Measurements from ENCODE around the gene SORL1. TPM values are rescaled to one million over a fixed set of nuclear protein-coding genes. Genes with fewer than 3 reads are reported as not detected.

The SORL1 gene
- total and polyA plus RNA-seq, 2 of the 8 experiments (the other 6 are each of a cell fraction or from before 2014, with no cell fraction given), result 38.1 to 65.5 TPM

DNA sequence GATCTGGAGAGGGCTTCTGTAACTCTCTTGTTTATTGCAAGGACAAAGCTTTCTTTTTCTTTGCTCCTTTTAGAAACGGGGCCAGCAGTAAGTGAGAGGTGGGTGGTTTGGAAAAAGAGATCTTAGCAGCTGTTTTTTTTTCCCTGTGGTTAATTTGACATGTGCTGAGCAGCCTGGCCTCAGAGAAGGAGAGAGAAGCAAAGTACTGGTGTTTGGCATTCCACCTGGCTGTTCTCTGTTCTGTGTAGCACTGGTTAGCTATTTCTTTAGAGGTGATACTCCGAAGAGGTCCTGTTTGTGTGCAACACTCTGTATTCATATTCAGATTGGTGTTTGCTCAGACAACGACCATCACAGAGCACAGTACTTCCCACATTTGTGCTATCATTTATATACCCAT lies 81.5 kb downstream of the SORL1 start:
- Histone ChIP-seq H2BK12ac (ENCODE audit: low read depth, low read length) (no peak overlapping the region), H3K27me3 (replicated peaks in 1 of 4; ENCODE audit: control insufficient read depth in 3 of 4, extremely low read depth in 1 of 4, insufficient read depth in 3 of 4, low read length in 3 of 4) (no peaks in the 10 kb centered on the region), H2BK120ac (replicated peaks; ENCODE audit: low read depth, low read length) (no peak overlapping the region), H2AFZ (ENCODE audit: low read length) (no peak overlapping the region), H3K27ac (ENCODE audit: low read depth, low read length) (no peak overlapping the region), H3K4ac (replicated peaks; ENCODE audit: insufficient read length, low read depth, low read length) (no peak overlapping the region), H3K4me2 (ENCODE audit: insufficient read depth in 1 of 2, low read depth in 2 of 2, low read length in 2 of 2) (no peak overlapping the region), H3K18ac (ENCODE audit: extremely low read depth, low read length) (no peak overlapping the region), H3K23ac (ENCODE audit: insufficient read length) (no peak overlapping the region), H3K4me3 (ENCODE audit: extremely low read depth in 1 of 4, insufficient read depth in 2 of 4, low read depth in 3 of 4, low read length in 4 of 4) (no peak overlapping the region), H3K23me2 (ENCODE audit: low read depth, low read length) (no peaks in the 10 kb centered on the region), H2BK5ac (ENCODE audit: low read depth, low read length) (no peak overlapping the region), H3K56ac (replicated peaks; ENCODE audit: insufficient read length, low read depth, low read length) (no peak overlapping the region), H3K9ac (replicated peaks in 1 of 4; ENCODE audit: extremely low read depth in 1 of 4, low read depth in 3 of 4, low read length in 3 of 4) (no peak overlapping the region), H3K79me1 (ENCODE audit: low read depth, low read length) (no peaks in the 10 kb centered on the region; the same call in 1 of the 2 replicates), H3K79me2 (ENCODE audit: control insufficient read depth in 1 of 2, insufficient read depth in 2 of 2, low read length in 2 of 2) (no peaks in the 10 kb centered on the region; a peak in 1 of 4 replicates), H4K91ac (replicated peaks; ENCODE audit: insufficient read length, low read length) (no peak overlapping the region), H4K8ac (ENCODE audit: extremely low read depth, insufficient read depth, low read length) (no peak overlapping the region), H3K4me1 (replicated peaks in 1 of 4; ENCODE audit: control insufficient read depth in 3 of 4, insufficient read depth in 4 of 4, low read length in 3 of 4) (no peaks in the 10 kb centered on the region), H3K14ac (ENCODE audit: insufficient read length) (no peak overlapping the region), H2BK15ac (ENCODE audit: low read length) (no peak overlapping the region), H4K5ac (ENCODE audit: insufficient read length, low read depth, low read length) (no peak overlapping the region), H2AK5ac (ENCODE audit: low read depth, low read length) (no peak overlapping the region), H2BK20ac (ENCODE audit: low read length) (no peak overlapping the region), H3K36me3 (ENCODE audit: control insufficient read depth in 2 of 4, insufficient read depth in 4 of 4, low read length in 3 of 4) (peaks cover 0 to 19% (median 7%) of the 10 kb centered on the region in 4 experiments; a peak in 5 of 8 replicates), H4K20me1 (replicated peaks in 1 of 2; ENCODE audit: control insufficient read depth in 1 of 2, insufficient read depth in 2 of 2, low read length in 2 of 2) (no peaks in the 10 kb centered on the region), H3K9me3 (ENCODE audit: insufficient read depth in 2 of 2, low read depth in 1 of 2, low read length in 1 of 2) (no peaks in the 10 kb centered on the region)
- TF ChIP-seq MAFK (IDR thresholded peaks at IDR 0.05; ENCODE audit: low read depth, low read length), result no peak
- no peak for TF ChIP-seq NANOG (IDR thresholded peaks at IDR 0.05; ENCODE audit: insufficient read depth, low read depth, low read length, poor library complexity, severe bottlenecking)
- TF ChIP-seq EGR1 (IDR thresholded peaks at IDR 0.05; ENCODE audit: borderline replicate concordance, low read depth, low read length), result no peak
- no peak for TF ChIP-seq ASH2L (IDR thresholded peaks at IDR 0.05; ENCODE audit: low read length)
- TF ChIP-seq, protein P1, sequence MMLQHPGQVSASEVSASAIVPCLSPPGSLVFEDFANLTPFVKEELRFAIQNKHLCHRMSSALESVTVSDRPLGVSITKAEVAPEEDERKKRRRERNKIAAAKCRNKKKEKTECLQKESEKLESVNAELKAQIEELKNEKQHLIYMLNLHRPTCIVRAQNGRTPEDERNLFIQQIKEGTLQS (IDR thresholded peaks at IDR 0.05; ENCODE audit: insufficient read depth, low read depth, low read length), result no peak
- no peak for TF ChIP-seq TBP (IDR thresholded peaks at IDR 0.05; ENCODE audit: low read depth, low read length)
- no peak for TF ChIP-seq CHD1 (IDR thresholded peaks at IDR 0.05; ENCODE audit: low read depth, low read length)
- 84% methylated on average over 3 of the region's 3 CpGs; no CpG with 5 or more reads in 1 of the 2 experiments for WGBS, 2 experiments (ENCODE audit: extremely low coverage in 1 of 2, insufficient coverage in 1 of 2, insufficient read length in 1 of 2, insufficient replicate concordance in 2 of 2, low coverage in 1 of 2, low lambda C conversion rate in 2 of 2, missing lambda C conversion rate in 1 of 2)
- FAIRE-seq (no peak), DNase-seq (ENCODE audit: low read depth in 1 of 2, low spot score in 2 of 2) (no peak)
- POLR2A ChIA-PET (ENCODE audit: partially characterized antibody), result interaction anchor here (0.6 kb wide), 1 partner anchor 13 kb away, joined by 3 read pairs; no protein-coding TSS in a partner anchor
- CTCF ChIA-PET (ENCODE audit: partially characterized antibody), result interaction anchor here (0.7 to 1.5 kb wide), 3 partner anchors 77 to 86 kb away, joined by 3 to 4 read pairs (median 3); partner anchors contain the start of genes SORL1 and SORL1-AS1

All from H1 (cell line).